HG02610 (cell line): ENCODE data around the gene TMEM235.

ENCODE experiments used
- ATAC-seq: cut with Tn5 transposase; IDR thresholded peaks from one replicate; pipeline ENCODE4 v1.9.1; 2021; ENCODE audit warnings: mild to moderate bottlenecking, moderate library complexity; ENCODE audit not compliant: unreplicated experiment

TMEM235 gene

DNA sequence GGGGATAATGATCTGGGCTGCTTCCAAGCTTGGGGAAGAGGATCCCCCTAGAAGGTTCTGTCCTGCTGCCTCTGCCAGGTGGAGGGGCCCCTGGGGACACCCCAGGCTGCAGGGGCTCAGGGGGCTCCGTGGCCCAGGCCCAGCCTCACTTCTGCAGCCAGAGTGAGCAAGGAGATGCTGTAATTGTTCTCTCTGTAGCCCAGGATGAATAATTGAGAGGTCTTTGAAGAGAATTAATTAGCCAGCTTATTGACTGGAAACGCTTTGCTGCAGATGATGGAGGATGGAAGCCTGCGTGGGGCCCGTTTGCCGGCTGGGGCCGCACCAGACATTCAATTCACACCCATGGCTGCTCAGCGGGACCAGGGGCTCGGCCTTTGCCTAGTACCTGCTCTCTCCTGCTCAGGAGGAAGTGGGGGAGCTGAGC lies 38.5 kb downstream of the TMEM235 start:
- no peak for ATAC-seq

DNA sequence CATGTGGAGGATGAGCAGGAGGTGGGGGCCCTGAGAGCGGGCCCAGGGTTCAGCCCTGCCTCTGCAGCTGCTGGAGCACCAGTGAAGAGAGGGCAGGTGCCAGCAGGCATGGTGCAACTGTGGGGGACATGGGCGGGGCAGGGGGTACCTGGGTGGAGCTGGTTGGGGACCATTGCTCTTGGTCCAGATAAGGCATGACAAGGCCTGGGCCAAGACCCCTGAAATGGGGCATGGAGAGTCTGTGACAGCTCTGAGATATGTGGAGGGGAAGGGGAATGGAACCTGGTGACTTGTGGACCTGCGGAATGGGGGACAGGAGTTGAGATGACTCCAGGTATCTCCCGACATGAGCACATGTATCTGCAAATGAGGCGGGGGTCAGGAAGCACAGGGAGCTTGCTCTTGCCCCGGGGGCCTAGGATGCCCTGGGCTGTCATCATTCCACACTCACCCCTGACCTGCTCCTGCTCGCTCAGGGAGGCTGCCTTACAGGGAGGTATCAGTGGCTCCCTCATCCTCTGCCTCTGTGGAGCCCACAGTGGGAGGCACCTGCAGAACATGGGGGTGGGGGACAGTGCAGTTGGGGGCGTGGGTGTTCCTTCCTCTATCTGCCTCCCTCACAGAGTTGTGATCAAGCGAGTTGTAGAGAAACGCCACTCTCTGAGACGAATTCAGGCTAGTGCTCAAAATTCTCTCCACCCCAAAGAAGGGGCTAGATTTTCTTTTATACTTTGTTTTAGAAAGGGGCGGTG lies 40.2 kb downstream of the TMEM235 start:
- ATAC-seq, result no peak

DNA sequence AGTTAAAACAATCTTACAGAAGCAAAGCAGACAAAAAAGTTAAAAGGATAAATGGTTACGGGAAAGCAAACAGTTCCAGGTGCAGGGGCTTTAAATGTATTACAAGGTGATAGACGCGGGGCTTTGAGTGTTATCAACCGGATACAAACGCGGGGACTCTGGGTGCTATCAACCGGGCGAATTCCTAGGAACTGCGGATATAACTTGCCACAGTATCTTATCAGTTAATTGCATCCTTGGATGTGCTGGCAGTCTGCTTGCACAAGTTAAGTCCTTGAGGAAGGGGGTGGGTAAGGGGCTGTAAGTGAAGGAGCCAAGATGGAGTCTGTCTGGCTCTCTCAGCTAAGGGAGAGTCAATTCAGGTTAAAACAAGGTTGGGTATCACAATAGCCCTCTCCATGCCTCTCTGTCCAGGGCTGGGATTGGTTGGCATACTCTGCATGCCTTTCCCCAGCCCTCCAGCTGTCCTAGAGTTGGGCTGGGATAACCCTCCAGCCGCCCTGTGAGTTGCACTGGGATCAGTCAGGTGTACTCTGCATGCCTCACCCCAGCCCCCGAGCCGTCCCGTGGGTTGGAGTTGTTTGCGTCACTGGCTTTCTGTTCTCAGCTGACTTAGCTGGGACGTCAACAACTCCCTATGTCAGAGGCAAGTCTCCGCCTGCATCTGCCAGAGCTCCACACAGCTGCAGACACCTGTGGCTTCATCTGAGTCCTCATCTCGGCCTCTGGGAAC lies 40.9 kb downstream of the TMEM235 start:
- no peak for ATAC-seq

DNA sequence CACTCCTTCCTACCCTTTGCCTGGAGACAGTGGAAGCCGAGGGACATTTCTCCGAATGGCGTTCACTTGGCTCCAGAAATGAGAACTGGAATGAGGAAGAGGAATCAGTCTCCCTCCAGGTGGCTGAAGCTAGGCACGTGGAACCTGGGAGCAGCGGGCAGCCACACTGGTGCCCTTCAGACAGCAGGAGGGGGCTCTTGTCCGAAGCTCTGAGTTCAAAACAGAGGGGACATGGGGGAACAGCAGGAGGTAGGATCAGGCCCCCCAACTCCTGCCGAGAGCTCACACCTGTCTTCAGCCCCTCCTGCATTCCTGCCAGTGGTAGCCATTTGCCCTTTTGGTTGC lies 41.5 kb downstream of the TMEM235 start:
- no peak for ATAC-seq

DNA sequence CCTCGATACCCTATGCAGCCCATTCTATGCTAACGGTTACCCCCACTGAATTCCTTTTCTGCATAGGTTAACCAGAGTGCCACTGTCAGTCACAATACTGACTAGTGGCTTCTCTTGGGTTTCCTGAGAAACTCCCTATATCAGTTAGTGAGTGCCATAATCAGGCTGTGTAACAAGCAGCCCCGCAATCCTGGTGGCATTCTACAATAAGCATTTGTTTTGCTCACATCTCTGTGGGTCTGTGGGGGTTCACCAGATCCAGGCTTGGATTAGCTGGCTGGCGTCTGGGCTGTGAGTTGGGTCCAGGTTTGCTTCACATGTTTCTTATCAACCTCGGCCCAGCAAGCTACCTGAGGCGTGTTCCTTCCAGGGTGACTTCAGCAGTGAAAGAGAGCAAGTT lies 42.4 kb downstream of the TMEM235 start:
- no peak for ATAC-seq

DNA sequence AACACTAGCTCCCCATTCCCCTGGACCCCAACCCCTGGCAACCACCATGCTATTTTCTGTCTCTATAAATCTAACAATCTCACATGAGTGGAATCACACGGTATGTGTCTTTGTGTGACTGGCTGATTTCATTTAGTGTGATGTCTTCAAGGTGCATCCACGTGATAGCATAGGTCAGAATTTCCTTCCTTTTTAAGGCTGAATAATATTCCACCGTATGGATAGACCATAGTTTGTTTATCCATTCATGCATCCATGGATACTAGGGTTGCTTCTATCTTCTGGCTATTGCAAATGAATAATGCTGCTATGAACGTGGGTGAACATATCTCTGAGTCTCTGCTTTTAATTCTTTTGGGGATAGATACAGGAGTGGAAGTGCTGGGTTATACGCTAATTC lies 43.9 kb downstream of the TMEM235 start:
- ATAC-seq, result no peak

DNA sequence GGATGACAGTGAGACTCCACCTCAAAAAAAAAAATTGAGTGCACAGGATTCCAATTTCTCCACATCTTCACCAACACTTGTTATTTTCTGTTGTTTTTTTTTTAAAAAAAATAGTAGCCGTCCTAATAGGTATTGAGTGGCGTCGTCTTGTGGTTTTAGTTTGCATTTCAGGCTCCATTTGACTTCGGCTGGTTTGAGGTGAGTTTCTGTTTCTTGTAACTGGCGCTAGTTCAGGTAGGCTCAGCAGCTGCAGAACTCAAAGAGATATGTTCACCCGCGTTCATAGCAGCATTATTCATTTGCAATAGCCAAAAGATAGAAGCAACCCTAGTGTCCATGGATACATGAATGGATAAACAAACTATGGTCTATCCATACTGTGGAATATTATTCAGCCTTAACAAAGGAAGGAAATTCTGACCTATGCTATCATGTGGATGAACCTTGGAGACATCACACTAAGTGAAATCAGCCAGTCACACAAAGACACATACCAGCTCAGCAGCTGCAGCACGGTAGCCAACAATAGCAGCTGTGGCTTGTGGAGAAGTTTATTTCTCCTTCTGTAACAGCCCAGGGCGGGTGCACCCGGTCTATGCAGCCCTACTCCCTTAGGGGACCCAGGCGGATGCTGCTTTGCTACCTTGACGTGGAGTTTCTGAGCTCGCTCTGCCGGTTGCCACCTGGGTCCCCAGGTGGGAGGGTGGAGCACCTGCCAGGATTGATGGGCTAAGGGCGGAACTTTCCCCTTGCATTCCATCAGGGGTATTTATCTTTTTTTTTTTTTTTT lies 44.9 kb downstream of the TMEM235 start:
- ATAC-seq, result no peak

DNA sequence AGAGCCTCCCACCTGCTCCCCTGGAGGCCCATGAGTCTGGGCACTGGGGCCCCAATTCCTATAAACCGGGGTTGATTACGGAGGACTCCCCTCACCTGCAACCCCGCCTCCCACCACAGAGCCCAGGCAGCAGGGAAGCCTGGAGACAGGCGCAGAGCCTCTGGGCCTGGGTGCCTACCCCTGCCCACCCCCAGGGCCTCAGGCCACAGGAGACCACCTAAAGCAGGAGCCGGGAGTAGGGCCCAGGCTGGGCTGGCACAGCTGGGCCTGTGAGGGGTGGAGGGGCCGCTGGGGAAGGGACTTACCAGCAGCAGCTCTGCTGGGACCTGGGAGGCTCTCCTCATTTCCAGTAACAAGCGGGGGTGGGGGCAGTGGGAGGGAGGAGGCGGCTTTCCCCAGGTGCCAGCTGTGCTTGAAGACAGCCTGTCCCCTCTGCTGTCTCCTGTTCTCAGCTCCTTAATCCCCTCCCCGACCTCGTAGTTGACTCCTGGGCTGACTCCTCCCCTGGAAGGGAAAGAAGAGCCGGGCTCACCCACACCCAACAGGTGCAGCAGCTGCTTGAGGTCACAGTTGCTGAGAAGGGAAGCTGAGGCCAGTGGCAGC lies 46.8 kb downstream of the TMEM235 start:
- no peak for ATAC-seq

DNA sequence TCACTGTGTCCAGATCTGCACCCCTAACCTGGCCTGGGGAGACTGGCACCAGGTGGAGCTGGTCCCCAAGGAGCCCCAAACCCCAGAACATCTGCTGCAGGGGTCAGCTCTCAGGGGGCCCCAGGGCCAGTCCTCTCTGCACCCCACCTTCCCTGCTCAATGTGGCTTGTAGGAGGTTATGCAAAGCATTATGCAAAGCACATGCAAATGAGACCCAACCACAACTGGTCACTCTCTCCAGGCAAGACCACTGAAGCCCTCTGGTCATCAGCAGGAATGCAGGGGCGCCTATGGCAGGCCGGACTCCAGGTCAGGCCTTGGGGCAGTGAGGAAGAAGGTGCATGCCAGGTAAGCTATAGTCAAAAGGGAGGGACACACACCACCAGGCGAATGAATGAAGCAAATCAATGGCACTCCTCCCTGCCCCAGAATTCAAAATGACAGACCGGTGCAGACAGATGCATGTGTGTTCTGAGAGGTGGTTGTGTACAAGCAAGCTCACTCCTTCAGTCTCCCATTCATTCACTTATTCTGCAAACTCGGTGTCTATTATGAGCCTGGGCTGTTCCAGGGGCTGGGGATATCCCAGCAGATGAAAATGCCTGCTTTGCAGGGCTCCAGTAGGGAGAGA lies 48.0 kb downstream of the TMEM235 start:
- ATAC-seq, result no peak

DNA sequence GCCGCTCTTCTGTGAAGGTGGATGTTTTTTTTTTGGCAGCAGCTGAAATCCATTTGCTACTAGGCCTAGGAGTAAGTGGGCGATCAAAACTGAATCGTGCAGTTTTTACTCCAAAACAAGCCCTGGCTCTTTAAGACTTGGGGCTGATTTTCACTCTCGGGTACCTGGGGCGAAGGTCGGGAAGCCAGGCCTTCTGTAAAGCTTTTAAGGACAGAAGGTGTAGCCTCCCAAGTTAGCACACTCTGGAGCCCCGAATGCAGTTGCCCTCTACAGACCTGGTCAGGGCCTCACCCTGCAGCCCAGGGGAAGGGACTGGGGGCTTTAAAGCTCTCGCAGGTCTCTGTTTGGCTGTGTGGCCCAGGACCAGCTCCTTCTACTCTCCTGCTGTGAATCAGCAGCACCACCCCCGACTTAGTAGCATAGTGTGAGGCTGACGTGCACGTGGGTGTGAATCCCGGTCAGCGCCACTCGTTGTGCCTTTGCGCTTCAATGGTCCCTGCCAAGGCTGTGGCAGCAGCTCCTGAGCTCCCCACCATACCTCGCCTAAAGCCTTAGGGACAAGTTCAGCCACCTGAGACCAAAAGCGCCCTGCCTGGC lies 49.9 kb downstream of the TMEM235 start:
- no peak for ATAC-seq

DNA sequence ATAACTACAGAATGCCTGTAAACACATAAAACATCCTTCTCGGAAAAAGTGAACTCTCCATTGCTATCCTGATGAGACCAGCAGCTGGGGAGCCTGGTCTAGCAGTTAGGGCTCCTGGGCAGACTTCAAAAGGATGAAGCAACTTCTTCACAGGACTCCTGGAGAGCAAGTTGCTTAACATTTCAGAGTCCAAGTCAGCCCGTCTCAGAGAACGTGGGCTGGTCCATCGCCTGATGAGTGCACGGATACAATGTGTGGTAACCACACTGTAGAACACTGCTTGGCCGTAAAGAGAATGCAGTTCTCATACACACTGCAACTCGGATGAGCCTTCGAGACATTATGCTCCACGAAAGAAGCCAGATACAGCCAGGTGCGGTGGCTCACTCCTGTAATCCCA lies 52.7 kb downstream of the TMEM235 start:
- ATAC-seq, result no peak

DNA sequence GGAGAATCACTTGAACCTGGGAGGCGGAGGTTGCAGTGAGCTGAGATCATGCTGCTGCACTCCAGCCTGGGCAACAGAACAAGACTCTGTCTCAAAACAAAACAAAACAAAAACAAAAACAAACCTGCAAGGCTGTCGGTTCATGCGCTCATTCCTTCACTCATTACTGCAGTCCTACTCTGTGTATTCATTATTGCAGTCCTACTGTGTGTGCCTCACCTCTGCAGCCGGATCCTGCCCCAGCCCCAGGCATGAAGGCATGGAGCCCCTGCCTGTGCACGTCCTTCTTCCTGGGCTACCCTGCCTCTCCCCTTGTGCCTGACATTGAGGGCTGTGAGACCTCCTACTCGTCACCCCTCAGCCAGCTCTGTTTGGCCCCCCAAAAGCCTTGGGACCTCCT lies 57.6 kb downstream of the TMEM235 start:
- ATAC-seq, result no peak

DNA sequence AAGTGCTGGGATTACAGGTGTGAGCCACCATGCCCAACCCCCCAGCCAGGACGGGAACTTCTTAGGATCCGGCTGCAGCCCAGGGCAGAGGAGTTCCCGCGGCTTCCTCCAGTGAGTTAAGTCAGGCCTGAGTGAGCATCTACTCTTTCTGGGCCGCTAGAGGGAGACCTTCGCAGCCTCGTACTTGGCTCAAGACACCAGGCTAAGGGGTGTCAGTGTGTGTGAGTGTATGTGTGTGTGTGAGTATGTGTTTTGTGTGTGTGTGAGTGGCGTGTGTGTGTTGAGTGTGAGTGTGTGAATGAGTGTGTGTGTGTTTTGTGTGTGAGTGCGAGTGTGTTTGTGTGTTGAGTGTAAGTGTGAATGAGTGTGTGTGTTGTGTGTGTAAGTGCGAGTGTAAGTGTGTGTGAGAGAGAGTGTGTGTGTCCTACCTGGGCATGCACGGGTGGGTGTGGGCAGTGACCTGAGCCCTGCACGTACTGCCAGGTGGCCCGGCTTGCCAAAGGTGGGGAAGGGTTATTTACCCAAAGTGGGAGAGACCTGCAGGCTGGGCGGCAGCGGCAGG lies 58.5 kb downstream of the TMEM235 start:
- no peak for ATAC-seq
